DOHH2 (cell line): Measurements from ENCODE around the gene IFT74.

ENCODE experiments used
- CTCF ChIP-seq: fragments of 200-600 bp; sonication (generic); IDR thresholded peaks from one replicate; pipeline ENCODE4 v1.5.1; 2014; ENCODE audit warnings: antibody characterized with exemption, mild to moderate bottlenecking, low read depth, low read length; ENCODE audit not compliant: poor library complexity, severe bottlenecking
- EZH2phosphoT487 ChIP-seq: fragments of 200-600 bp; sonication (generic); IDR thresholded peaks from 2 replicates; pipeline ENCODE4 v1.6.1; 2017; ENCODE audit warnings: borderline replicate concordance, mild to moderate bottlenecking, antibody characterized with exemption, low read length, moderate library complexity, mixed read lengths

- TF ChIP-seq CTCF: no peak
- TF ChIP-seq EZH2phosphoT487: no peak
Observed at GRCh38 chr9:26955222-26955903, 849 bp upstream of the IFT74 start.
